ENCODE data around the gene FBXL17. TPM values are rescaled to one million over a fixed set of nuclear protein-coding genes. Genes with fewer than 3 reads are reported as not detected.

Gene FBXL17
- total RNA-seq, 1 experiment from 2014 or later: 18.2 TPM

DNA sequence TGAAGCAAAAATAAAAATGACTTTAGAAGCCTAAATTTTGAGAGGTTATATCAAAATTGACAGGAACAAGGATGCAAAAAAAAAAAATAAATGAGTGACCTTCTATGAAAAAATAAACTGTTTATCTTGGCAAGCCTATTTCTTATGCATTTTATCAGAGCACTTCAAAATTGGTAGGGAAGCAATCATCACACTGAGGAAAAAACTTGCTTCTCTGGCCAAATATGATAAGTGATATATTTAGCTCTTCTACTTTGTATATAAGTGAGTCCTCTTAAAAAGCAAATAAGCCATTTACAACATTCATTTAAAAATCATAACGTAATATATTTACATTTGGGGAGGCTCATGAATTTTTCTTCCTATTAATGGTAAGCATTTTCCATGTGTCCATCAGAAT is 287.1 kb downstream of the FBXL17 start:
- TF ChIP-seq, protein P1, sequence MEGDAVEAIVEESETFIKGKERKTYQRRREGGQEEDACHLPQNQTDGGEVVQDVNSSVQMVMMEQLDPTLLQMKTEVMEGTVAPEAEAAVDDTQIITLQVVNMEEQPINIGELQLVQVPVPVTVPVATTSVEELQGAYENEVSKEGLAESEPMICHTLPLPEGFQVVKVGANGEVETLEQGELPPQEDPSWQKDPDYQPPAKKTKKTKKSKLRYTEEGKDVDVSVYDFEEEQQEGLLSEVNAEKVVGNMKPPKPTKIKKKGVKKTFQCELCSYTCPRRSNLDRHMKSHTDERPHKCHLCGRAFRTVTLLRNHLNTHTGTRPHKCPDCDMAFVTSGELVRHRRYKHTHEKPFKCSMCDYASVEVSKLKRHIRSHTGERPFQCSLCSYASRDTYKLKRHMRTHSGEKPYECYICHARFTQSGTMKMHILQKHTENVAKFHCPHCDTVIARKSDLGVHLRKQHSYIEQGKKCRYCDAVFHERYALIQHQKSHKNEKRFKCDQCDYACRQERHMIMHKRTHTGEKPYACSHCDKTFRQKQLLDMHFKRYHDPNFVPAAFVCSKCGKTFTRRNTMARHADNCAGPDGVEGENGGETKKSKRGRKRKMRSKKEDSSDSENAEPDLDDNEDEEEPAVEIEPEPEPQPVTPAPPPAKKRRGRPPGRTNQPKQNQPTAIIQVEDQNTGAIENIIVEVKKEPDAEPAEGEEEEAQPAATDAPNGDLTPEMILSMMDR (IDR thresholded peaks at IDR 0.05; ENCODE audit: unreplicated experiment): no peak
- Mint-ChIP-seq H3K27ac (ENCODE audit: low read depth, unreplicated experiment) (no peak overlapping the region), H3K36me3 (ENCODE audit: insufficient read depth, unreplicated experiment) (peaks cover 7% of the 10 kb centered on the region), H3K4me3 (ENCODE audit: unreplicated experiment) (no peak overlapping the region), H3K27me3 (ENCODE audit: insufficient read depth, unreplicated experiment) (no peaks in the 10 kb centered on the region), H3K9me3 (ENCODE audit: unreplicated experiment) (no peaks in the 10 kb centered on the region), H3K4me1 (ENCODE audit: insufficient read depth, unreplicated experiment) (no peaks in the 10 kb centered on the region)
- POLR2A ChIA-PET: no interaction called here
- no TSS peak for BruUV-seq (replicated peaks)
- intact Hi-C loops (cut with micrococcal nuclease): no loop called here
- DNase-seq (ENCODE audit: unreplicated experiment): no peak
- CTCF ChIA-PET: no interaction called here

DNA sequence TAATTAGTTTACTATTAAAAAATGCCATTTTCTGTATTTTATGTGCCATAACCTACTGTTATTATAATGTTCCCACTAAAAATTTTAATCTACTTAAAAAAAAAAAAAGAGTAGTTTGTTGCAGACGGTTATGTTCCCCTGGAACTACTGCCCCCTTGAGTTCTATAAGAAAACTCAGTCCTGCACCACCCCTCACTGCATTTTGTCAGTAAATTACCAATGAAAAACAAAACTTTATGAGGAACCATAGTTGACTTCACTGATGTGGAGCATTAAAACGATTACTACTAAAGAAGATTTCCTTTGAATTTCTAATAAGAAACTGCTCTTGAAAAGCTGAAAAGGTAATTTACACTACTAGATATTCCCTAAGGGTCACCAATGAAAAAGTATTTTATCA is 288.7 kb downstream of the FBXL17 start:
- no peaks in the 10 kb centered on the region for H3K4me1 Mint-ChIP-seq (ENCODE audit: insufficient read depth, unreplicated experiment)
- BruUV-seq (replicated peaks): no TSS peak
- ChIA-PET CTCF (interaction anchor here (0.6 to 1.4 kb wide), 5 partner anchors 8 to 536 kb away, joined by 3 to 6 read pairs (median 3); no protein-coding TSS in a partner anchor), POLR2A (no interaction called here)
- intact Hi-C loops (cut with micrococcal nuclease): loop anchor here (1.0 kb wide), 1 partner anchor 420 kb away; no protein-coding TSS in a partner anchor
- peaks cover 7% of the 10 kb centered on the region for H3K36me3 Mint-ChIP-seq (ENCODE audit: insufficient read depth, unreplicated experiment)
- no peak overlapping the region for H3K27ac Mint-ChIP-seq (ENCODE audit: low read depth, unreplicated experiment)
- no peaks in the 10 kb centered on the region for H3K9me3 Mint-ChIP-seq (ENCODE audit: unreplicated experiment)
- H3K27me3 Mint-ChIP-seq (ENCODE audit: insufficient read depth, unreplicated experiment): no peaks in the 10 kb centered on the region
- no peak overlapping the region for H3K4me3 Mint-ChIP-seq (ENCODE audit: unreplicated experiment)
- TF ChIP-seq, protein P1 (IDR thresholded peaks at IDR 0.05; ENCODE audit: unreplicated experiment): peak; percentile 49
- peak; percentile 45 for DNase-seq (ENCODE audit: unreplicated experiment)

DNA sequence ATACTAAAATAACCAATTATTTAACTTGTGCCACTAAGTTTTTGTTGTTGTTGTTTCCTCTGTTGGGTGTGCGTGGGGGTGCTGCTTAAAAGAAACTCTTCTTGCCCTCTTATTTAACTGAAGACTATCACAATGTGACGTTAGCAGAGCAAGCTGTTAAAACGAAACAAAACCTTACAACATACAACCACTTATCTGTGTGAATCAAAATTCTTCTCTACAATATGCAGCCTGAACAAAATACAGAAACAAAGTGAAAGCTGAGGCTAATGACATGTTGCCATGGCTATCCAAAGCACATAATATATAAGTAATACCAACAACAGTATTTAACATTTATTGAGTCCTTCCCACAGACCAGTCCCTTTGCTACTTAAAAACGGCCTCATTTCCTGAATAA is 291.0 kb downstream of the FBXL17 start:
- Mint-ChIP-seq H3K9me3 (ENCODE audit: unreplicated experiment) (no peaks in the 10 kb centered on the region), H3K4me3 (ENCODE audit: unreplicated experiment) (no peak overlapping the region), H3K27ac (ENCODE audit: low read depth, unreplicated experiment) (no peak overlapping the region), H3K27me3 (ENCODE audit: insufficient read depth, unreplicated experiment) (no peaks in the 10 kb centered on the region), H3K4me1 (ENCODE audit: insufficient read depth, unreplicated experiment) (no peaks in the 10 kb centered on the region), H3K36me3 (ENCODE audit: insufficient read depth, unreplicated experiment) (no peaks in the 10 kb centered on the region)
- DNase-seq (ENCODE audit: unreplicated experiment): no peak
- CTCF ChIA-PET: interaction anchor here (1.0 kb wide), 1 partner anchor 169 kb away, joined by 4 read pairs; no protein-coding TSS in a partner anchor
- intact Hi-C loops (cut with micrococcal nuclease): no loop called here
- POLR2A ChIA-PET: no interaction called here
- TF ChIP-seq, protein P1 (IDR thresholded peaks at IDR 0.05; ENCODE audit: unreplicated experiment): no peak
- no TSS peak for BruUV-seq (replicated peaks)

DNA sequence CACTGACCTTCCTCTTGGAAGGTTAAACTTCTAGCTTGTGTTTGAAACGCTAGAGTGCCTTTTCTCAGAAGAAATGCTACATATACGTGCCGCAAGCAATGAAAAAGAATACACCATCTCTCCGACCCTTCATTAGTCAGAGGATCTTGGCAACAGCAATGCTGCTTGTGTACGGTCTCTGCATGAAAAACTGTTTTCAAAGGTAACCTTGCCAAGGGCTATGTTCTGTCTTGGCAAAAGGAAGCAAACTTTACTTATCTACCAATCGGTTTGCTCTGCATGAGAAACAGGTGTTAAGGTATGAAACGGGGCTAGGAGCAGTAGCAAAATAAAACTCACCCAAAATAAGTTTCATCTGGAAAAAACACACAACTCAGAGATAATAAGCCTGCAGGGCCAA is 297.8 kb downstream of the FBXL17 start:
- CTCF ChIA-PET: interaction anchor here (0.6 kb wide), 1 partner anchor 219 kb away, joined by 3 read pairs; no protein-coding TSS in a partner anchor

More for the DNA sequence above, 297.8 kb downstream of the FBXL17 start:
- Mint-ChIP-seq H3K36me3 (ENCODE audit: insufficient read depth, unreplicated experiment) (no peaks in the 10 kb centered on the region), H3K4me1 (ENCODE audit: insufficient read depth, unreplicated experiment) (no peaks in the 10 kb centered on the region), H3K27ac (ENCODE audit: low read depth, unreplicated experiment) (no peak overlapping the region), H3K9me3 (ENCODE audit: unreplicated experiment) (no peaks in the 10 kb centered on the region), H3K4me3 (ENCODE audit: unreplicated experiment) (no peak overlapping the region), H3K27me3 (ENCODE audit: insufficient read depth, unreplicated experiment) (no peaks in the 10 kb centered on the region)
- peak; percentile 15 for DNase-seq (ENCODE audit: unreplicated experiment)
- intact Hi-C loops (cut with micrococcal nuclease): no loop called here
- no TSS peak for BruUV-seq (replicated peaks)
- POLR2A ChIA-PET: interaction anchor here (0.6 kb wide), 1 partner anchor 658 kb away, joined by 3 read pairs; no protein-coding TSS in a partner anchor
- TF ChIP-seq, protein P1 (IDR thresholded peaks at IDR 0.05; ENCODE audit: unreplicated experiment): no peak
